H9 (cell line): ENCODE data around the gene MCAM. TPM values are rescaled to one million over a fixed set of nuclear protein-coding genes. Genes with fewer than 3 reads are reported as not detected.

Experiments used
- DNase-seq: peaks from one replicate; pipeline ENCODE4 v3.0.0-alpha.2; 2017
- H2AFZ ChIP-seq: one replicate; pipeline ENCODE4 v1.6.1; 2013; ENCODE audit warnings: mild to moderate bottlenecking, low read length, control low read depth, moderate library complexity
- H2AK5ac ChIP-seq: 2 replicates; pipeline ENCODE4 v1.6.1; 2013; ENCODE audit warnings: low read length, control low read depth, mixed read lengths; ENCODE audit not compliant: insufficient read length
- H2BK120ac ChIP-seq: one replicate; pipeline ENCODE4 v1.6.1; 2013; ENCODE audit warnings: low read depth, mild to moderate bottlenecking, low read length, control low read depth, inconsistent platforms; ENCODE audit not compliant: poor library complexity, severe bottlenecking
- H2BK12ac ChIP-seq: 2 replicates; pipeline ENCODE4 v1.6.1; 2013; ENCODE audit warnings: low read length, control low read depth, mixed read lengths, low read depth; ENCODE audit not compliant: insufficient read length
- H2BK15ac ChIP-seq: 2 replicates; pipeline ENCODE4 v1.6.1; 2013; ENCODE audit warnings: low read depth, low read length, control low read depth
- H2BK20ac ChIP-seq: one replicate; pipeline ENCODE4 v1.6.1; 2013; ENCODE audit warnings: low read depth, mild to moderate bottlenecking, low read length, control low read depth, inconsistent platforms; ENCODE audit not compliant: poor library complexity, severe bottlenecking
- H2BK5ac ChIP-seq: 2 replicates; pipeline ENCODE4 v1.6.1; 2013; ENCODE audit warnings: low read length, control low read depth, mixed read lengths; ENCODE audit not compliant: insufficient read length
- H3K14ac ChIP-seq: 2 replicates; pipeline ENCODE4 v1.6.1; 2013; ENCODE audit warnings: low read length, control low read depth; ENCODE audit not compliant: insufficient read depth
- H3K18ac ChIP-seq: 2 replicates; pipeline ENCODE4 v1.6.1; 2013; ENCODE audit warnings: low read depth, mild to moderate bottlenecking, mixed read lengths, low read length, control low read depth; ENCODE audit not compliant: insufficient read length
- H3K23ac ChIP-seq: 2 replicates; pipeline ENCODE4 v1.6.1; 2013; ENCODE audit warnings: low read length, control low read depth, mixed read lengths, low read depth; ENCODE audit not compliant: insufficient read length
- H3K23me2 ChIP-seq: 2 replicates; pipeline ENCODE4 v1.6.1; 2013; ENCODE audit warnings: low read depth, mild to moderate bottlenecking, mixed read lengths, low read length, control low read depth; ENCODE audit not compliant: insufficient read length, poor library complexity, severe bottlenecking
- H3K27ac ChIP-seq: 2 replicates; pipeline ENCODE4 v1.5.1; 2013; ENCODE audit warnings: low read length, control low read depth, mixed read lengths, low read depth; ENCODE audit not compliant: insufficient read length
- H3K27me3 ChIP-seq: 2 replicates; pipeline ENCODE4 v1.6.1; 2013; ENCODE audit warnings: low read length, control low read depth, inconsistent platforms; ENCODE audit not compliant: insufficient read depth
- H3K4ac ChIP-seq: 2 replicates; pipeline ENCODE4 v1.6.1; 2013; ENCODE audit warnings: low read depth, mild to moderate bottlenecking, control low read depth, inconsistent platforms, low read length, moderate library complexity
- H3K4me1 ChIP-seq: 2 replicates; pipeline ENCODE4 v1.6.1; 2013; ENCODE audit warnings: low read length, control low read depth, inconsistent platforms; ENCODE audit not compliant: insufficient read depth
- H3K4me2 ChIP-seq: 2 replicates; pipeline ENCODE4 v1.6.1; 2013; ENCODE audit warnings: low read length, control low read depth, mixed read lengths; ENCODE audit not compliant: insufficient read length, insufficient read depth
- H3K56ac ChIP-seq: 2 replicates; pipeline ENCODE4 v1.6.1; 2013; ENCODE audit warnings: low read depth, mild to moderate bottlenecking, mixed read lengths, low read length, control low read depth; ENCODE audit not compliant: insufficient read length
- H3K79me1 ChIP-seq: 2 replicates; pipeline ENCODE4 v1.6.1; 2013; ENCODE audit warnings: low read depth, mild to moderate bottlenecking, moderate library complexity, low read length, control low read depth, inconsistent platforms; ENCODE audit not compliant: insufficient read depth, poor library complexity, severe bottlenecking
- H3K79me2 ChIP-seq: 2 replicates; pipeline ENCODE4 v1.6.1; 2013; ENCODE audit warnings: low read length, control low read depth, inconsistent platforms; ENCODE audit not compliant: insufficient read depth
- H3K9ac ChIP-seq: 2 replicates; pipeline ENCODE4 v1.6.1; 2013; ENCODE audit warnings: low read length, control low read depth, mixed read lengths; ENCODE audit not compliant: insufficient read length; ENCODE audit errors: extremely low read depth
- H3K9me3 ChIP-seq: one replicate; pipeline ENCODE4 v1.6.1; 2013; ENCODE audit warnings: low read depth, low read length, inconsistent platforms; ENCODE audit not compliant: control insufficient read depth
- H3T11ph ChIP-seq: one replicate; pipeline ENCODE4 v1.6.1; 2013; ENCODE audit warnings: mild to moderate bottlenecking, low read length, control low read depth, inconsistent platforms
- H4K20me1 ChIP-seq: one replicate; pipeline ENCODE4 v1.6.1; 2013; ENCODE audit not compliant: control insufficient read depth, insufficient read length, insufficient read depth
- H4K5ac ChIP-seq: 2 replicates; pipeline ENCODE4 v1.6.1; 2013; ENCODE audit warnings: low read depth, mild to moderate bottlenecking, mixed read lengths, low read length, control low read depth; ENCODE audit not compliant: insufficient read length
- H4K8ac ChIP-seq: replicated peaks from 2 replicates; pipeline ENCODE4 v1.6.1; 2013; ENCODE audit warnings: low read length, control low read depth, mixed read lengths, low read depth; ENCODE audit not compliant: insufficient read length
- H4K91ac ChIP-seq: 2 replicates; pipeline ENCODE4 v1.6.1; 2013; ENCODE audit warnings: low read depth, mild to moderate bottlenecking, moderate library complexity, mixed read lengths, low read length, control low read depth; ENCODE audit not compliant: insufficient read length
- H3K27ac Mint-ChIP-seq, 3 experiments: 2 replicates in 2 of 3; 3 replicates in 1 of 3; pipeline ENCODE4 v1.8.0; 2020 to 2021; ENCODE audit warnings: mixed read lengths in 3 of 3, mild to moderate bottlenecking in 1 of 3, moderate library complexity in 1 of 3
- H3K27me3 Mint-ChIP-seq: 2 replicates; pipeline ENCODE4 v1.8.0; 2021; ENCODE audit warnings: low read depth, mild to moderate bottlenecking, moderate library complexity, mixed read lengths
- H3K36me3 Mint-ChIP-seq, 3 experiments: 2 replicates in 2 of 3; 3 replicates in 1 of 3; pipeline ENCODE4 v1.8.0; 2020 to 2021; ENCODE audit warnings: low read depth in 3 of 3, mixed read lengths in 3 of 3; ENCODE audit not compliant: insufficient read depth in 1 of 3
- H3K4me1 Mint-ChIP-seq, 2 experiments: 2 replicates each; pipeline ENCODE4 v1.8.0; 2020; ENCODE audit warnings: mixed read lengths in 2 of 2
- H3K4me3 Mint-ChIP-seq, 2 experiments: 2 replicates in 1 of 2; 3 replicates in 1 of 2; pipeline ENCODE4 v1.8.0; 2020 to 2021; ENCODE audit warnings: mild to moderate bottlenecking in 2 of 2, mixed read lengths in 2 of 2, moderate library complexity in 1 of 2
- H3K9me3 Mint-ChIP-seq, 2 experiments: 2 replicates in 1 of 2; 3 replicates in 1 of 2; pipeline ENCODE4 v1.8.0; 2020; ENCODE audit warnings: mild to moderate bottlenecking in 2 of 2, mixed read lengths in 2 of 2, moderate library complexity in 1 of 2
- WGBS: extraction: QIAGEN DNeasy Blood & Tissue Kit; methylation state at CpG from one replicate; pipeline ENCODE4 v1.1.7; 2013; ENCODE audit warnings: missing lambda C conversion rate, low lambda C conversion rate, mixed read lengths; ENCODE audit not compliant: insufficient read length; ENCODE audit errors: extremely low coverage; 5-methylcytosine and 5-hydroxymethylcytosine counted together
- total RNA-seq: library from RNA; stranded (reverse); gene quantifications from 2 replicates; pipeline ENCODE4 v1.2.1, GENCODE V29; 2021
- TF ChIP-seq, protein P1 (sequence below): fragments of 200-600 bp; sonication (generic); conservative IDR thresholded peaks from 3 replicates; pipeline ENCODE4 v1.8.0; 2021; ENCODE audit warnings: antibody characterized with exemption, mild to moderate bottlenecking

MCAM gene
- total RNA-seq, 1 experiment from 2014 or later = 21.5 TPM

DNA sequence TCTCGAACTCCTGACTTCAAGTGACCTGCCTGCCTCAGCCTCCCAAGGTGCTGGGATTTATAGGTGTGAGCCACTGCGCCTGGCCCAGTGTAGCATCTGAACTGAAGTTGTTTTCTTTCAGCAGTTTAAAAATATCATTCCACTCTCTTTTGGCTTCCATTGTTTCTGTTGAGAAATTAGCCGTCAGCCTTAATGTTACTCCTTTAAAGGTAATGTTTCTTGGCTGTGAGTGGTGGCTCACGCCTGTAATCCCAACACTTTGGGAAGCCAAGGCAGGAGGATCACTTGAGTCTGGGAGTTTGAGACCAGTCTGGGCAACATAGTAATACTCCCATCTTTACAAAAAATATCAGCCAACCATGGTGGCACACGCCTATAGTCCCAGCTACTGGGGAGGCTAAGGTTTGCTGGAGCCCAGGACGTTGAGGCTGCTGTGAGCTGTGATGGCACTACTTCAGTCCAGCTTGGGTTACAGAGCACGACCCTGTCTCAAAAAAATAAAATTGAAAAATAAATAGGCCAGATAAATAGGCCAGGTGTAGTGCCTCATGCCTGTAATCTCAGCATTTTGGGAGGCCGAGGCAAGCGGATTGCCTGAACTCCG, 25.9 kb downstream of the MCAM start:
- Mint-ChIP-seq H3K27ac (no peak overlapping the region), H3K36me3 (peaks cover 31 to 64% (median 45%) of the 10 kb centered on the region in 3 experiments; a peak in 6 of 7 replicates), H3K4me3 (no peak overlapping the region), H3K9me3 (peaks cover 0 to 4% of the 10 kb centered on the region in 2 experiments; a peak in 2 of 5 replicates), H3K27me3 (no peaks in the 10 kb centered on the region), H3K4me1 (no peaks in the 10 kb centered on the region)
- no peaks in the 10 kb centered on the region for H3K4me1 ChIP-seq
- no peak overlapping the region for H4K91ac ChIP-seq
- H3K27me3 ChIP-seq = no peaks in the 10 kb centered on the region
- no peak overlapping the region for H2BK120ac ChIP-seq
- H3K4me2 ChIP-seq = no peak overlapping the region
- no peaks in the 10 kb centered on the region for H3K23me2 ChIP-seq
- H3K27ac ChIP-seq = no peak overlapping the region
- WGBS = no CpG with 5 or more reads among the region's 10 CpGs
- H4K20me1 ChIP-seq = no peaks in the 10 kb centered on the region
- H2AFZ ChIP-seq = no peak overlapping the region
- H2BK20ac ChIP-seq = no peak overlapping the region
- H3K14ac ChIP-seq = no peak overlapping the region
- no peak overlapping the region for H3K4ac ChIP-seq
- no peak overlapping the region for H3T11ph ChIP-seq
- H3K56ac ChIP-seq = no peak overlapping the region
- H3K9ac ChIP-seq = no peak overlapping the region
- H2BK5ac ChIP-seq = no peak overlapping the region
- no peak overlapping the region for H4K5ac ChIP-seq
- no peak overlapping the region for H4K8ac ChIP-seq
- H3K9me3 ChIP-seq = no peaks in the 10 kb centered on the region
- TF ChIP-seq, protein P1, sequence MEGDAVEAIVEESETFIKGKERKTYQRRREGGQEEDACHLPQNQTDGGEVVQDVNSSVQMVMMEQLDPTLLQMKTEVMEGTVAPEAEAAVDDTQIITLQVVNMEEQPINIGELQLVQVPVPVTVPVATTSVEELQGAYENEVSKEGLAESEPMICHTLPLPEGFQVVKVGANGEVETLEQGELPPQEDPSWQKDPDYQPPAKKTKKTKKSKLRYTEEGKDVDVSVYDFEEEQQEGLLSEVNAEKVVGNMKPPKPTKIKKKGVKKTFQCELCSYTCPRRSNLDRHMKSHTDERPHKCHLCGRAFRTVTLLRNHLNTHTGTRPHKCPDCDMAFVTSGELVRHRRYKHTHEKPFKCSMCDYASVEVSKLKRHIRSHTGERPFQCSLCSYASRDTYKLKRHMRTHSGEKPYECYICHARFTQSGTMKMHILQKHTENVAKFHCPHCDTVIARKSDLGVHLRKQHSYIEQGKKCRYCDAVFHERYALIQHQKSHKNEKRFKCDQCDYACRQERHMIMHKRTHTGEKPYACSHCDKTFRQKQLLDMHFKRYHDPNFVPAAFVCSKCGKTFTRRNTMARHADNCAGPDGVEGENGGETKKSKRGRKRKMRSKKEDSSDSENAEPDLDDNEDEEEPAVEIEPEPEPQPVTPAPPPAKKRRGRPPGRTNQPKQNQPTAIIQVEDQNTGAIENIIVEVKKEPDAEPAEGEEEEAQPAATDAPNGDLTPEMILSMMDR = no peak
- no peaks in the 10 kb centered on the region for H3K79me1 ChIP-seq
- no peak for DNase-seq
- no peak overlapping the region for H3K23ac ChIP-seq
- H2BK12ac ChIP-seq = no peak overlapping the region
- no peak overlapping the region for H3K18ac ChIP-seq
- no peaks in the 10 kb centered on the region for H3K79me2 ChIP-seq
- H2BK15ac ChIP-seq = no peak overlapping the region
- H2AK5ac ChIP-seq = no peak overlapping the region
